ENCODE results near the gene MYCBP. TPM values are rescaled to one million over a fixed set of nuclear protein-coding genes. Genes with fewer than 3 reads are reported as not detected.
"Not testable (repeated sequence)": the region's sequence is repeated elsewhere in the genome, so short reads cannot be mapped to it uniquely, and the experiment has no call there.

The MYCBP gene
- 13.5 TPM for total RNA-seq
- long read RNA-seq, transcript MYCBP-201 (5 exons, 2,818 nt) = major isoform, 52 of 55 reads
- long read RNA-seq, partial matches to known transcripts = 0 of 55 reads
- long read RNA-seq, other reads (novel, unspliced or antisense) = 0 of 55 reads

- DNase-seq (ENCODE audit: low spot score) = peak; percentile 99
Measured at GRCh38 chr1:38873027-38873969, at the start of gene MYCBP. Gene MYCBP, minus strand, starts transcription at chr1:38873348. Its CDS starts 43 bp downstream, at chr1:38873305.

GRCh38 chr1:38919130-38919529, 46.0 kb upstream of the MYCBP start:
- DNase-seq (ENCODE audit: low spot score) = no peak

GRCh38 chr1:38918568-38918967, 45.4 kb upstream of the MYCBP start:
- no peak for DNase-seq (ENCODE audit: low spot score)

GRCh38 chr1:38917772-38918171, 44.6 kb upstream of the MYCBP start:
- no peak for DNase-seq (ENCODE audit: low spot score)

- DNase-seq (ENCODE audit: low spot score) = no peak
Measured at GRCh38 chr1:38917337-38917736, 44.2 kb upstream of the MYCBP start.

GRCh38 chr1:38915352-38915948, 42.3 kb upstream of the MYCBP start:
- no peak for DNase-seq (ENCODE audit: low spot score)

GRCh38 chr1:38914908-38915307, 41.8 kb upstream of the MYCBP start:
- DNase-seq (ENCODE audit: low spot score) = not testable (repeated sequence)

GRCh38 chr1:38908821-38909220, 35.7 kb upstream of the MYCBP start:
- no peak for DNase-seq (ENCODE audit: low spot score)

- no peak for DNase-seq (ENCODE audit: low spot score)
Measured at GRCh38 chr1:38905985-38906384, 32.8 kb upstream of the MYCBP start.

- DNase-seq (ENCODE audit: low spot score) = no peak
Measured at GRCh38 chr1:38899560-38899959, 26.4 kb upstream of the MYCBP start.

GRCh38 chr1:38898653-38899230, 25.6 kb upstream of the MYCBP start:
- no peak for DNase-seq (ENCODE audit: low spot score)

GRCh38 chr1:38896169-38896568, 23.0 kb upstream of the MYCBP start:
- DNase-seq (ENCODE audit: low spot score) = no peak

- DNase-seq (ENCODE audit: low spot score) = no peak
Measured at GRCh38 chr1:38892976-38893375, 19.8 kb upstream of the MYCBP start.

GRCh38 chr1:38891753-38892152, 18.6 kb upstream of the MYCBP start:
- DNase-seq (ENCODE audit: low spot score) = no peak

- DNase-seq (ENCODE audit: low spot score) = no peak
Measured at GRCh38 chr1:38889589-38889988, 16.4 kb upstream of the MYCBP start.

- DNase-seq (ENCODE audit: low spot score) = no peak
Measured at GRCh38 chr1:38888423-38889333, 15.5 kb upstream of the MYCBP start.

- no peak for DNase-seq (ENCODE audit: low spot score)
Measured at GRCh38 chr1:38885092-38885491, 11.9 kb upstream of the MYCBP start.

GRCh38 chr1:38881487-38881886, 8.3 kb upstream of the MYCBP start, which contains the start of gene GJA9:
Gene GJA9, minus strand, starts transcription at chr1:38881587. Its CDS starts 5,489 bp downstream, at chr1:38876098.
- DNase-seq (ENCODE audit: low spot score) = no peak

- no peak for DNase-seq (ENCODE audit: low spot score)
Measured at GRCh38 chr1:38875811-38876210, 2.7 kb upstream of the MYCBP start.

GRCh38 chr1:38872401-38873026, 634 bp downstream of the MYCBP start:
- DNase-seq (ENCODE audit: low spot score) = no peak
